ENCODE data around the gene EDIL3.

GRCh38 chr5:83972909-83973308 lies 411.8 kb downstream of the EDIL3 start:
- TF ChIP-seq CTCF (IDR thresholded peaks at IDR 0.05) (no peak), EZH2 (IDR thresholded peaks at IDR 0.05; ENCODE audit: borderline replicate concordance, insufficient read depth, low read depth, low read length, poor library complexity, severe bottlenecking) (no peak)

Measured in B cell (primary cell).